ENCODE data around the gene CAPS2. TPM values are rescaled to one million over a fixed set of nuclear protein-coding genes. Genes with fewer than 3 reads are reported as not detected.

The CAPS2 gene
- total and polyA plus RNA-seq, 7 donors: 0.73 to 20.3 (median 8.4) TPM

DNA sequence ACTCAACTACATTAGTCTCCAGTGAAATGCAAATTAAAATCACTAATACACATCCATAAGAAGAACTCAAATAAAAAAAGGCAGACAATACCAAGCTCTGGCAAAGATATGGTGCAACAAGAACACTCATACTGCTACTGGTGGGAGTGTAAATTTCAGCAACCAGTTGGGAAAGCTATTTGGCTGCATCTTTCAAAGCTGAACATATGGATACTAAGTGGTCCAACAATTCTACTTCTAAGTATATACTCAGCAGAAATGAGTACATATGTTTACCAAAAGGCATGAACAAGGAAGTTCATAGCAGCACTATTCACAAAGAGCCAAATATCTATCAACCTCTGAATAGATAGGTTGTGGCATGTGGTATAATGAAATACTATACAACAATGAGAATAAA, 27.3 kb downstream of the CAPS2 start:
- Histone ChIP-seq H3K27me3 (ENCODE audit: insufficient read depth in 3 of 3, low read length in 2 of 3) (no peaks in the 10 kb centered on the region), H3K27ac (no peak overlapping the region), H3K9me3 (no peaks in the 10 kb centered on the region), H3K4me1 (no peaks in the 10 kb centered on the region), H3K4me3 (no peak overlapping the region), H3K36me3 (ENCODE audit: insufficient read depth in 1 of 2, low read depth in 1 of 2) (peaks cover 0 to 30% of the 10 kb centered on the region in 2 donors)
- intact Hi-C loops (cut with DNase I): no loop called here
- ATAC-seq (no peak), DNase-seq (no peak)
- TF ChIP-seq CTCF (IDR thresholded peaks at IDR 0.05): no peak

DNA sequence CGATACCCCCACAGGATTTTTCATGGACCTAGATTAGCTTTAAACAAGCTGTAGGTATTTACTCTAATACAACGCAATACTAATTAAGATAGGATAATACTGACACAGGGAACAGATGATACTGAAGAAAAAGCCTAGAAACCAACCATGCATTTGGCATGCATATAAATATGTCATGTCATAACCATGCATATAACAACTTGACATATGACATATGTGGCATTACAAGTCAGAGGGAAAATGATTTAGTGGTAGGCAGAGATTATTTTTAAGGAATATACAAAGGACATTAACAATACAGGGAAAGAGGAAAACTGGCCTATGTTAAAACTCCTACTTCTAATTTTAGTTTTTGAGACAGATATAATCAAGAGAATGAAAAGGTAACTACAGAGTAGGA, 27.9 kb downstream of the CAPS2 start:
- no peak for TF ChIP-seq CTCF (IDR thresholded peaks at IDR 0.05)
- DNase-seq (no peak), ATAC-seq (no peak)
- Histone ChIP-seq H3K27ac (no peak overlapping the region), H3K27me3 (ENCODE audit: insufficient read depth in 3 of 3, low read length in 2 of 3) (no peaks in the 10 kb centered on the region), H3K4me1 (no peaks in the 10 kb centered on the region), H3K36me3 (ENCODE audit: insufficient read depth in 1 of 2, low read depth in 1 of 2) (peaks cover 0 to 30% of the 10 kb centered on the region in 2 donors), H3K4me3 (no peak overlapping the region), H3K9me3 (no peaks in the 10 kb centered on the region)
- WGBS, 3 donors: 89 to 98% (median 92%) methylated on average over 2 of the region's 2 CpGs
- intact Hi-C loops (cut with DNase I): no loop called here

DNA sequence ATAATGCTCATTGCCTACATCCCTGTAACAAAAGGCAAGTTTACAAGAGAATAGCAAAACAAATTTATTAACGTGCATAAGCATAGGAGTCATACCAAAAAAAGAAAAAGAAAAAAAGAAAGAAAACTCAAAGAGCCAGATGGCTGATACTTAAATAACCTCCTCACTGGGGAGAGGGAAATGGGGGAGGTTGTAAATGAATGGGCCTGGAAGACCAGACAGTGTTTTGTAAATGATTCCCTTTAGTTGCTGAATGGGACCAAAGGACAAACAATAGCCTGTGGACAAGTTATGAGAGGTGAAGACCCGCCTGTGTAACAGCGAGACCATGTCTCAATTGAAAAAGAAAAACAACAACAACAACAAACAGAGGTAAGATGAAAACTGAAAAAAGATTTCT, 35.3 kb downstream of the CAPS2 start:
- intact Hi-C loops (cut with DNase I): no loop called here
- DNase-seq: no peak
- 60 to 64% (median 63%) methylated on average over 3 of the region's 3 CpGs for WGBS, 3 donors

GRCh38 chr12:75294336-75294735, 35.8 kb downstream of the CAPS2 start:
- no peaks in the 10 kb centered on the region for H3K27me3 ChIP-seq (ENCODE audit: insufficient read depth in 3 of 3, low read length in 2 of 3)
- no peak for ATAC-seq
- no peaks in the 10 kb centered on the region for H3K4me1 ChIP-seq
- intact Hi-C loops (cut with DNase I): no loop called here
- no peak for DNase-seq
- 17 to 26% (median 24%) methylated on average over 3 of the region's 3 CpGs for WGBS, 3 donors
- peaks cover 0 to 8% of the 10 kb centered on the region in 2 donors for H3K36me3 ChIP-seq (ENCODE audit: insufficient read depth in 1 of 2, low read depth in 1 of 2)
- no peak overlapping the region for H3K27ac ChIP-seq
- no peaks in the 10 kb centered on the region for H3K9me3 ChIP-seq
- no peak for TF ChIP-seq CTCF (IDR thresholded peaks at IDR 0.05)
- no peak overlapping the region for H3K4me3 ChIP-seq

More for the DNA sequence above, 35.3 kb downstream of the CAPS2 start:
- no peak for TF ChIP-seq CTCF (IDR thresholded peaks at IDR 0.05)
- no peak for ATAC-seq
- Histone ChIP-seq H3K36me3 (ENCODE audit: insufficient read depth in 1 of 2, low read depth in 1 of 2) (peaks cover 0 to 6% of the 10 kb centered on the region in 2 donors), H3K4me1 (no peaks in the 10 kb centered on the region), H3K27me3 (ENCODE audit: insufficient read depth in 3 of 3, low read length in 2 of 3) (no peaks in the 10 kb centered on the region), H3K4me3 (no peak overlapping the region), H3K27ac (no peak overlapping the region), H3K9me3 (no peaks in the 10 kb centered on the region)

DNA sequence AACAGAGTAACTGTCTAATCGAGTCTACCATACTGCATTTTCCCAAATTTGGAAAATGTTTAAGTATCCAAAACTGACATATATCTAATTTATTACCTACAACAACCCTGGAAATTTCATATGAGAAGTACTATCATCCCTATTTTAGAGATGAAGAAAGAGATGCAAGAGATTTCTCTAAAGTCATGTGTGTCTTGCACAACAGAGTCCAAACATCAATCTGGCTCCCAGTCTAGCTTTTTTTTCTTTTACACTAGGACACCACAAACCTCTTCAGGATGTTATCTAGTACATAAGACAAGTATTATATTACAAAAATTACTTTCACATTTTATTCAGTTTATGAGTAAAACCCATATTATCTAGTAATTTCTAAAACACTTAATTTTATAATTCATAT, 39.1 kb downstream of the CAPS2 start:
- H3K4me3 ChIP-seq: no peak overlapping the region
- H3K9me3 ChIP-seq: no peaks in the 10 kb centered on the region
- DNase-seq (no peak), ATAC-seq (no peak)
- no peak overlapping the region for H3K27ac ChIP-seq
- peaks cover 0 to 4% of the 10 kb centered on the region in 2 donors for H3K36me3 ChIP-seq (ENCODE audit: insufficient read depth in 1 of 2, low read depth in 1 of 2)
- intact Hi-C loops (cut with DNase I): no loop called here
- no peaks in the 10 kb centered on the region for H3K27me3 ChIP-seq (ENCODE audit: insufficient read depth in 3 of 3, low read length in 2 of 3)
- H3K4me1 ChIP-seq: no peaks in the 10 kb centered on the region
- no peak for TF ChIP-seq CTCF (IDR thresholded peaks at IDR 0.05)
- 84 to 88% (median 86%) methylated on average over 1 of the region's 1 CpG for WGBS, 3 donors
